Kasumi-1 (cell line): ENCODE results near the gene CPEB4.

Experiments
- DNase-seq, 2 experiments: peaks; one replicate each; lab custom pipeline; 2025; lab: John Stamatoyannopoulos, UW

The CPEB4 gene

GRCh38 chr5:173887610-173888472 is at the start of gene CPEB4:
TSS of gene CPEB4 (plus strand) at chr5:173888349. CDS start at chr5:173889734, 1,385 bp downstream.
- peak; percentile 98 to 99 for DNase-seq

GRCh38 chr5:173839117-173839713 is 48.9 kb upstream of the CPEB4 start:
- DNase-seq: no peak

GRCh38 chr5:173840111-173840983 is 47.8 kb upstream of the CPEB4 start:
- no peak for DNase-seq

GRCh38 chr5:173841710-173842109 is 46.4 kb upstream of the CPEB4 start:
- no peak for DNase-seq

GRCh38 chr5:173843794-173844193 is 44.4 kb upstream of the CPEB4 start:
- DNase-seq: no peak

- DNase-seq: no peak
Measured at GRCh38 chr5:173845321-173845720, 42.8 kb upstream of the CPEB4 start.

GRCh38 chr5:173846929-173847501 is 41.1 kb upstream of the CPEB4 start:
- DNase-seq: no peak

GRCh38 chr5:173848986-173849596 is 39.1 kb upstream of the CPEB4 start:
- no peak for DNase-seq

- no peak for DNase-seq
Measured at GRCh38 chr5:173849908-173850307, 38.2 kb upstream of the CPEB4 start.

GRCh38 chr5:173850659-173851058 is 37.5 kb upstream of the CPEB4 start:
- no peak for DNase-seq

GRCh38 chr5:173851595-173852243 is 36.4 kb upstream of the CPEB4 start:
- DNase-seq: no peak

GRCh38 chr5:173852790-173853359 is 35.3 kb upstream of the CPEB4 start:
- no peak for DNase-seq

- no peak for DNase-seq
Measured at GRCh38 chr5:173853370-173854131, 34.6 kb upstream of the CPEB4 start.

GRCh38 chr5:173855162-173855994 is 32.8 kb upstream of the CPEB4 start:
- no peak for DNase-seq

- DNase-seq: no peak
Measured at GRCh38 chr5:173855995-173856656, 32.0 kb upstream of the CPEB4 start.

- no peak for DNase-seq
Measured at GRCh38 chr5:173857234-173857633, 30.9 kb upstream of the CPEB4 start.

GRCh38 chr5:173858021-173858669 is 30.0 kb upstream of the CPEB4 start:
- DNase-seq: no peak
